Limb (tissue), 2 donors: ENCODE results near the gene IL17RA.

Experiments
- DNase-seq, 2 donors: peaks; one replicate each; pipeline ENCODE4 v3.0.0-alpha.2; 2016; ENCODE audit errors: extremely low spot score in 2 of 2

IL17RA gene

GRCh38 chr22:17106161-17106784, 21.5 kb downstream of the IL17RA start:
- DNase-seq: peak in 1 of 2 donors; percentile 3

DNA sequence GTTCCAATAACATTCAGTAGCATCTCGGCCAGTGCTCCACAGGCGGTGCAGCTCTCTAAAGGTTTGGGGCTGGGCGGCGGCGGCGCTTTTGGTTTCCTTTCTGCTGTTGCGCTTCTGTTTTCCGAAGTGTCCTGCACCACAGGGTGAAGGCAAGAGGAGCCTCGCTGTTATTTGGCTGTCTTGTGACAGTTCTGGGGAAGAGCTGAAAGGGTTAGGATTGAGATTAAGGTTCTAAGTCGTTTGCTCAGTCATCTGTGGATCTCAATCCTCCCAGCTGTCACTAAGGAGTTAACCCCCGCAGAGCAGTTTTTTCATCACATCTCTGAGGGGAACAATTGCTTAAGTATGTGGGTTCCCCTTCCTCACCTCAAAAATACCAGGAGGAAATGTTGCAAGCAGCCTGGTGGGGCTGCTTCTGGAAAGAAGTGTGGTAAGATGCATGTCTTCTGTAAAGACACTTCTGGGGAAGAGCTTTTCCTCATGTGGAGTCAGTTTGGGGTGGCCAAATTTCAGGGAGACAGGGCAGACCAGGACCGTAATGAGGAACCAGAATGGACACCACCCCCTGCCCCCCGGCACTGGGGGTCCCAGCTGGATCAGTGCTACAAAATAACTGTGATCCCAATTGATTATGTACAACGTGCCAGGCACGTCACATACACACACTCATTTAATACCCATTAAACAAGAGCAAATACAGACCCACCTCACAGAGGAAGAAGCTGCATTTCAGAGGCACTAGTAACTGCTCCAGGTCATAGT, 22.2 kb downstream of the IL17RA start:
- DNase-seq: no peak

DNA sequence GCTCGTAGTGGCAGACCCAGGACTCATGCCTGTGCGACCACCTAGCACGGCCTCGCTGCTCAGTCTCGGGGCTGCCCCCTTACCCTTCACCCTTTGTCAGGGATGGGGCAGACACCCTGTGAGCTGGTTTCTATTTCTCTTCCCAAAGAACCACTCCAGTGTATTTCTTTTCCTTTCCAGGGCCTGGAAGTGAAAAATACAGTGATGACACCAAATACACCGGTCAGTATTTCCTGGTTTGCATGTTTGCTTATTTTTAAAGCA, 22.7 kb downstream of the IL17RA start:
- DNase-seq: no peak

DNA sequence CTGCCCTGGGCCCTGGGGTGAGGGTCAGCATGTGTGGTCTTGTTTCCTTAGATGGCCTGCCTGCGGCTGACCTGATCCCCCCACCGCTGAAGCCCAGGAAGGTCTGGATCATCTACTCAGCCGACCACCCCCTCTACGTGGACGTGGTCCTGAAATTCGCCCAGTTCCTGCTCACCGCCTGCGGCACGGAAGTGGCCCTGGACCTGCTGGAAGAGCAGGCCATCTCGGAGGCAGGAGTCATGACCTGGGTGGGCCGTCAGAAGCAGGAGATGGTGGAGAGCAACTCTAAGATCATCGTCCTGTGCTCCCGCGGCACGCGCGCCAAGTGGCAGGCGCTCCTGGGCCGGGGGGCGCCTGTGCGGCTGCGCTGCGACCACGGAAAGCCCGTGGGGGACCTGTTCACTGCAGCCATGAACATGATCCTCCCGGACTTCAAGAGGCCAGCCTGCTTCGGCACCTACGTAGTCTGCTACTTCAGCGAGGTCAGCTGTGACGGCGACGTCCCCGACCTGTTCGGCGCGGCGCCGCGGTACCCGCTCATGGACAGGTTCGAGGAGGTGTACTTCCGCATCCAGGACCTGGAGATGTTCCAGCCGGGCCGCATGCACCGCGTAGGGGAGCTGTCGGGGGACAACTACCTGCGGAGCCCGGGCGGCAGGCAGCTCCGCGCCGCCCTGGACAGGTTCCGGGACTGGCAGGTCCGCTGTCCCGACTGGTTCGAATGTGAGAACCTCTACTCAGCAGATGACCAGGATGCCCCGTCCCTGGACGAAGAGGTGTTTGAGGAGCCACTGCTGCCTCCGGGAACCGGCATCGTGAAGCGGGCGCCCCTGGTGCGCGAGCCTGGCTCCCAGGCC, 23.7 kb downstream of the IL17RA start:
- DNase-seq: no peak

- DNase-seq: peak in 1 of 2 donors; percentile 22
Measured at GRCh38 chr22:17109113-17109865, 24.5 kb downstream of the IL17RA start.

GRCh38 chr22:17109976-17110375, 25.2 kb downstream of the IL17RA start:
- no peak for DNase-seq

GRCh38 chr22:17110791-17111550, 26.2 kb downstream of the IL17RA start:
- DNase-seq: peak in 1 of 2 donors; percentile 11

DNA sequence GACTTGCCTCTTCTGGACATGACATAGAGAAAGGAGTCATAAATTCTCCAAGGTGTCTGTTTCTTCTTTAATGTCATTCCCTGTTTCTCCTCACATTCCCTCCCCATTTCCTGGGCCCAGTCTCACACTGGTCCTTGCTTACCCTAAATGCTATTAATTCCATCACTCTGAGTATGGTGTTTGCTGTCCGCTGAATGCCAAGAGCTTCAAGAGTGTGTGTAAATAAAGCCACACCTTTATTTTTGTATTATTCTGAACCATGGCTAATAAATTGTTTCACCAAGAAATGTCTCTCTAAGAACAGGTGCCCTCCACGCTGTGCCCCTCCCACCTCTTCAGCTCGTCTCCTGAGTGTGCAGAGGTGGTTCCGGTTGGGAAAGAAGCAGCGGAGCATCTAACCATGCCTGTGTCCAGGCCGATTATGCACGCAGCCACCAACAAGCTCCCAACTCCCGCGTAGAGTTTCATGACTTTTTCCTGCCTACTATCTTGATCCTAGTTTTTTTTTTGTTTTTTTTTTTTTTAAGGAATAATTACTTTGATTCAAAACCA, 27.8 kb downstream of the IL17RA start:
- DNase-seq: no peak

GRCh38 chr22:17113600-17113999, 28.8 kb downstream of the IL17RA start:
- DNase-seq: no peak

GRCh38 chr22:17114173-17114897, 29.5 kb downstream of the IL17RA start:
- peak in 1 of 2 donors; percentile 6 for DNase-seq

- no peak for DNase-seq
Measured at GRCh38 chr22:17114898-17115235, 30.1 kb downstream of the IL17RA start.

GRCh38 chr22:17115236-17115635, 30.4 kb downstream of the IL17RA start:
- DNase-seq: no peak

- DNase-seq: no peak
Measured at GRCh38 chr22:17115945-17116565, 31.3 kb downstream of the IL17RA start.

DNA sequence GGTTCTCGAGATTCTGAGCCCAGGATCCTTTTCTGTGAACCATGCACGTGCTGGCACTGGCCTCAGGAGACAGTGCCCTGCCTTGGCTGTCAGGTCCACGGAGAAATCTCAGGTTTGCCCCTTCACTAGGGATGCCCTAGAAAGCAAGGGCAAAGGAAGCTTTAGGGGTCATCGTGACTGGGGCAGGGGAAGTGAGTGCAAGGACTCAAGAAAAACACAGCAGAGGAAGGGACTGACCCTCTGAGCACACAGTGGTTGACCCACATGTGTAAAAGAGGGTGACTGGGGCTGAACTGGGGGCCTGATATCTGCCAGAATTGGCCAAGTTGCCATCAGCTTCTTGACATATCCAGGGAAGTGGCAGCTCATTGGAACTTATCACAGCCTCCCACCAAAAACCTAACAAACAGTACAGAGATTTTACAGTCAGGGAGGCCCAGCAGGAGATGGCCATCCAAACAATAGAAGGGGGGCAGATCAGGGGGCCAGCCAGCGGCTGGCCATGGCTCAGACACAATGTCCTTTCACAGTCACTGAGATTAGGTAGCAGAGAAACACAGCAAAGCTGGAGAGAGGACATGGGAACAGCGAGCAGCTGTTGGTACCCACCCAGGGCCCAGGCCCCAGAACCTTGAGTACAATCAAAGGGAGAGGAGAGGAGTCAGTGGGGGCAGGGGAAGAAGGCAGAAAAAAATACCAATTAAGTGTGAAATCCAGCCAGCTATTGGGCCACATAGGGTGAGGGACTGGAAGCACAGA, 32.0 kb downstream of the IL17RA start:
- DNase-seq: no peak

- DNase-seq: peak in 1 of 2 donors; percentile 7
Measured at GRCh38 chr22:17117400-17117799, 32.6 kb downstream of the IL17RA start.

DNA sequence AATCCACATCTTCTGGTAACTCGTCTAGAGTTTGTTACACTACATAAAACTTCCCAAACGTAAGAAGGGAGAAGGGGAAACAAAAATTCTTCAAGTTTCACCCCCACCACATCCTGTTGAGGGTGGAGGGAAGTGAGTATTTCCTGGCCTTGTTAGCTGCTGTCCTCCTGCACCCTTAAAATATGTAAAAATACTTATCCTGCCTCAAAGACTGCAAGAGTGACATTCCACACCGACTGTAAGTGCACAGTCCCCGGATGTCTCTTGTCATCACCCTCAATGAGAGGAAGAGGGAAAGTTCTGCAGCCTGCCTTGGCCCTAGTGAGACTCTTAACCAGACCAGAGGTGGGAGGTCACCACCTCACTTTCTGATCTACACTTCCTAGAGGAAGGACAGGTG, 33.1 kb downstream of the IL17RA start:
- DNase-seq: no peak

DNA sequence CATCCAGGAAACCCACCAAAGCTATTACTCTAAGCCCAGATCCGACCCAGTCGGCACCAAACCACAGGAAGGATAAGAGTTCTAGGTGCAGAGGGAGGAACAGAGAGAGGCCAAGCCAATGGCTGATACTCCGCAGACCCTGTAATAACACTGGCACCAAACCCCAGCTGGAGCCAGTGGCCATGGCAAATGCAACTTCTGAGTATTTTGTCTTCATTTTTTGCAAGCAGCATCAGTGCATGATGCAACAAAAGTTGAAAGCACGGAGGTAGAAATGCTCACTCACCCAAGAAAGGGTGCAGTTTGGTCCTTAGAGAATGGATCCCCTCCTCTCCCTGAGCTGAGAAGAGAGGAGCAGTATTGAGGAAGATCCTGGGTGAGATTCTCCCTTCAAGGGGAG, 33.5 kb downstream of the IL17RA start:
- DNase-seq: no peak

DNA sequence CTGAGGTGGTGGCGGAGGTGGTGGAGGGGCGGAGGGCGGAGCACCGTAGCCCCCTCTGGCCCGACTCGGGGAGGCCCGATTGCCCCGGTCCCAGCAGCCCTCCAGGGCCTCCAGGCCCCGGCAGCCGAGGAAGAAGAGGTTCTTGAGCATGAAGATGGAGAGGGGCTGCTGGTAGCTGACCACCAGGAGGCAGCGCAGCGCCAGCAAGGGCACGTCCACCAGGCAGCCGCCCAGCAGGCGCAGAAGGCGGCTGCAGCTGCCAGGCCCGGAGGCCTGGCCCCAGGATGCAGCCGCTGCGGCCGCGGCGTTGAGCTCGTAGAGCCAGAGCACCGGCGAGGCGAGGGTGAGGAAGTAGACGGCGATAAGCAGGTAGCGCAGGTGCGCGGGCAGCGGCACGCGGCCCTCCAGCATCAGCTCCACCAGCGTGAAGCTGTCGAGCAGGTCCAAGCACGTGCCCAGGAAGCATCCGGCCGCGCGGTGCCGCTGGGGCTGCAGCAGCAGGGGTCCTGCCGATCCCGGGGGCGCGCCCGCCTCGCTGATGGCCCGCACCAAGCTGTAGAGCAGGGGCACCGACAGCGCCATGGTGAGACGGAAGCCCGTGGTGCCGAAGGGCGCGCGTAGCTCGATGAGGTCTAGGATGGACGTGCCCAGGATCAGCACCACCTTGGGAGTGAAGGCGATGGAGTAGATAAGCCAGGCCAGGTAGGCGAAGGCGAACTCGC, 34.8 kb downstream of the IL17RA start:
- peak in 1 of 2 donors; percentile 46 for DNase-seq
